SK-N-MC (cell line): Measurements from ENCODE around the gene ATP6V1G2.

Source experiments
- EZH2 ChIP-seq: fragments of 200-600 bp; sonication (generic); IDR thresholded peaks from one replicate; pipeline ENCODE4 v1.6.1; 2017; ENCODE audit warnings: antibody characterized with exemption
- FOXP2 ChIP-seq: optimal IDR thresholded peaks from 2 replicates; pipeline ENCODE3; 2011; ENCODE audit warnings: mild to moderate bottlenecking, moderate library complexity; ENCODE audit not compliant: insufficient read depth; ENCODE audit errors: extremely low read length, control extremely low read depth
- POLR2AphosphoS5 ChIP-seq: IDR thresholded peaks from 2 replicates; pipeline ENCODE4 v1.6.1; 2012; ENCODE audit warnings: mild to moderate bottlenecking, low read depth, low read length, borderline replicate concordance

GRCh38 chr6:31521835-31522234, 24.6 kb downstream of the ATP6V1G2 start:
- TF ChIP-seq POLR2AphosphoS5 (no peak), EZH2 (no peak), FOXP2 (no peak)
